HFFc6 (cell line): ENCODE results near the gene GFPT2. TPM values are rescaled to one million over a fixed set of nuclear protein-coding genes. Genes with fewer than 3 reads are reported as not detected.

Source experiments
- DNase-seq: peaks from one replicate; pipeline ENCODE4 v3.0.0-alpha.2; 2018
- H3K27ac Mint-ChIP-seq: 2 replicates; pipeline ENCODE4 v1.8.0; 2020; ENCODE audit warnings: mild to moderate bottlenecking, mixed read lengths
- H3K27me3 Mint-ChIP-seq: 2 replicates; pipeline ENCODE4 v1.8.0; 2021; ENCODE audit warnings: mild to moderate bottlenecking, moderate library complexity, mixed read lengths; ENCODE audit not compliant: insufficient read depth
- H3K36me3 Mint-ChIP-seq: 2 replicates; pipeline ENCODE4 v1.8.0; 2021; ENCODE audit warnings: low read depth, mixed read lengths
- H3K4me1 Mint-ChIP-seq: 2 replicates; pipeline ENCODE4 v1.8.0; 2020; ENCODE audit warnings: low read depth, mixed read lengths
- H3K4me3 Mint-ChIP-seq: 2 replicates; pipeline ENCODE4 v1.8.0; 2020; ENCODE audit warnings: mild to moderate bottlenecking, moderate library complexity, mixed read lengths
- H3K9me3 Mint-ChIP-seq: 2 replicates; pipeline ENCODE4 v1.8.0; 2020; ENCODE audit warnings: mild to moderate bottlenecking, mixed read lengths
- total RNA-seq, 6 experiments: library from RNA; stranded (reverse); fragmentation: NEBNext Ultra II Directional; extraction: Animal tissue kit (Norgen Biotek cat#: 25700); gene quantifications; 2 replicates in 1 of 6; 3 replicates in 5 of 6; pipeline ENCODE4 v1.2.3, GENCODE V29; 2021
- TF ChIP-seq, protein P1 (sequence below): fragments of 200-600 bp; sonication (generic); IDR thresholded peaks from 2 replicates; pipeline ENCODE4 v1.5.0; 2021; ENCODE audit warnings: antibody characterized with exemption, mild to moderate bottlenecking

Gene GFPT2
- total RNA-seq, 6 experiments from 2014 or later, result 0.54 to 3.8 (median 1.1) TPM

DNA sequence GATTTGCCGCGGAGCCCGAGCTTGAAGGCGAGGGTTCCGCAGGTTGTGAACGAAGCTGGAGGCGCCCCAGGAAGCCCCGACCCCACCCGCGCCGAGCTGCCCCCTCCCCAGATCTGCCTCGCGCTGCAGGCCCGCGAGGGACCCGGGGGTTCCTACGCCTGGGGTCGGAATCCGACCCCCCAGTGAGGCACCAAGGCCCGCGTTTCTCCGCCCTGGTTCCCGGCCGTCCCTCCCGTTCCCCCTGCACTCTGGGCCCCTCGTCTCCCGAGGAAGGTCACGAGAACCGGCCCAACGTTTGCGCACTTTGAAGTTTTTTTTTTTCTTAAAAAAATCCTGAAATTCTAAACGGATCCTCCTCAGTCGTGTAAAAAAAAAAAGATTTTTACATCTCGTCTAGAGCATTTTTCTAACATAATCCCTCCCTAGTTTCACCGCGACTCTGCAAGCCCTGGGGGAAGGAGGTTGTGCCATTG lies 880 bp upstream of the GFPT2 start:
- peak overlapping the region; percentile 71 for H3K4me3 Mint-ChIP-seq
- no peaks in the 10 kb centered on the region for H3K9me3 Mint-ChIP-seq
- H3K27me3 Mint-ChIP-seq, result peaks cover 33% of the 10 kb centered on the region
- no peaks in the 10 kb centered on the region for H3K4me1 Mint-ChIP-seq
- no peak for DNase-seq
- H3K27ac Mint-ChIP-seq, result no peak overlapping the region
- H3K36me3 Mint-ChIP-seq, result no peaks in the 10 kb centered on the region
- TF ChIP-seq, protein P1, sequence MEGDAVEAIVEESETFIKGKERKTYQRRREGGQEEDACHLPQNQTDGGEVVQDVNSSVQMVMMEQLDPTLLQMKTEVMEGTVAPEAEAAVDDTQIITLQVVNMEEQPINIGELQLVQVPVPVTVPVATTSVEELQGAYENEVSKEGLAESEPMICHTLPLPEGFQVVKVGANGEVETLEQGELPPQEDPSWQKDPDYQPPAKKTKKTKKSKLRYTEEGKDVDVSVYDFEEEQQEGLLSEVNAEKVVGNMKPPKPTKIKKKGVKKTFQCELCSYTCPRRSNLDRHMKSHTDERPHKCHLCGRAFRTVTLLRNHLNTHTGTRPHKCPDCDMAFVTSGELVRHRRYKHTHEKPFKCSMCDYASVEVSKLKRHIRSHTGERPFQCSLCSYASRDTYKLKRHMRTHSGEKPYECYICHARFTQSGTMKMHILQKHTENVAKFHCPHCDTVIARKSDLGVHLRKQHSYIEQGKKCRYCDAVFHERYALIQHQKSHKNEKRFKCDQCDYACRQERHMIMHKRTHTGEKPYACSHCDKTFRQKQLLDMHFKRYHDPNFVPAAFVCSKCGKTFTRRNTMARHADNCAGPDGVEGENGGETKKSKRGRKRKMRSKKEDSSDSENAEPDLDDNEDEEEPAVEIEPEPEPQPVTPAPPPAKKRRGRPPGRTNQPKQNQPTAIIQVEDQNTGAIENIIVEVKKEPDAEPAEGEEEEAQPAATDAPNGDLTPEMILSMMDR, result no peak

DNA sequence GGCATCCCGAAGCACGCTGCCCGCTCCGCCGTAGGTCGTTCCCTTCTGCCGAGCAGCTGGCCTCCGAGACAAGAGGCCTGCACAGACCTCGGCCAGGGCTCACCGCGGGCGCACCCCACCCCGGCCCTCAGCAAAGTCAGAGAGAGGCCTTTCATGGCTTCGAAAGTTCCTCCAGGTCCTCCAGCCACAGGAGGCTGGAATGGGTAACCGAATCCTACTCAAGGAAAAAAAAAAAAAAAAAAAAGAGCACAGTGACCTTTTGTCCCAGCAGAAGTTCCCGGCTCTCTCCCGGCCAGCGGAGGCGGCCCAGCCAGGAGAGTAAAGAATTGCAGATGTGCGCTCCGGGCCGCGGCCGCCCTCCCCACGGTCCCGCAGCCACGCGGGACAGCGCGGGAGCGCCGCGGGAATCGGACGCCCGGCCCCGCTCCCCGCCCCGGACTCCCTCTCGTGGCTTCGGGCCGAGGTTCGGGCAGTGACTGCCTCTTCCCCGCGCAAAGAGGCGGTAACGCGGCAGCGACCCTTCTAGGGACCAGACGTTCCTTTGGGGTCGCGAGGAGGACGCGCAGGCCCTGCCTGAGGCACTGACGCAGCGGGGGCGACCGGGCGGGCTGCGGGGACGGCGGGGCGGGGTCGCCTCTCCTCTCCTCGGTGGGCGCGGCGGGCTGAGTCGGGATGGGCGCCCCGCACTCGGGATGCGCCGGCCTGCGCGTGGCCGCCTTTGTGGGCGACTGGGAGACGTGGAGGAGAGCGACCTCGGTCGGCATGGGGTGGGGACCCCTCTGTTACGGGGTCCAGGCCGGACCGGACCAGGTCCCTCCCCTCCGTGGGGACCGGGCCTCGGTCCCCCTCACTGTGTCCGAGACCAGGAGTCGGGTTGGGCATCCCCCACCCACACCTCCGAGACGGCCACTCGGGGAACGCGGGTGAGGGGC lies 754 bp downstream of the GFPT2 start:
- no peak overlapping the region for H3K27ac Mint-ChIP-seq
- peak overlapping the region; percentile 70; the same call in 1 of the 2 replicates for H3K4me3 Mint-ChIP-seq
- H3K4me1 Mint-ChIP-seq, result no peaks in the 10 kb centered on the region
- TF ChIP-seq, protein P1, result no peak
- no peaks in the 10 kb centered on the region for H3K9me3 Mint-ChIP-seq
- H3K36me3 Mint-ChIP-seq, result no peaks in the 10 kb centered on the region
- H3K27me3 Mint-ChIP-seq, result peaks cover 33% of the 10 kb centered on the region
- DNase-seq, result no peak

DNA sequence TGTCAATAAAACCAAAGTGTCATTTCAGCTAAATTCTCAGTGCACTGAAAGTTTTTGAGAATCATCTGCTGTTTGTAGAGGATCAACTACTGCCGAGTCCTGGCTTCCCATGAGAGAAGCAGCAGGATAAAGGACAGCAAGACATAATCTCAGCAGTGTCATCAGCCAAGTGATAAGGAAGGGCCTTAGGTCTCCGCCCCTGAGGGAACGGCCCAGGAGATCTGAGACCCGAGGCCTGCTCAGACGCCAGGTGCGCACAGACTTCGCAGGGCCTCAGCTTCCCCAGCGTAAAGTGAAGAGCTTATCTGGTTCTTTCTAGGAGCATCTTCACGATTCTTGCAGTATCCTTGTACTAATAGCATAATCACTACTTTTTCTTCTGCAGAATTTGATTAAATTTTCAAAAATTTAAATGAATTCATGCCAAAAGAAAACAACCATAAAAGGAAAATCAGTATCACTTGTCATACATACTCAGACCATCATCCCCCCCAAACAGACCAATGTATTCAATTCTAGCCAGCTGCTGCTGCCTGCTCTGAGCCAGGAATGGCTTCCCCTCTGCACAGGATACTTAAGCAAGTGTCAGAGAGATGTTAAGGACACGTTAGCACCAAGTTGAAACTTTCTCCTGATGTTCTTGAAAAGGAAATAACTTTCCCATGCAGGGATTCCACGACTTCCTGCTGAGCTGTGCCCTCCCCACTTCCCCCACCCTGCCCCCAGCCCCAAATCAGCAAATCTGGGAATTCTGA lies 2.2 kb downstream of the GFPT2 start:
- no peak overlapping the region for H3K27ac Mint-ChIP-seq
- no peak overlapping the region for H3K4me3 Mint-ChIP-seq
- no peak for DNase-seq
- no peaks in the 10 kb centered on the region for H3K36me3 Mint-ChIP-seq
- no peaks in the 10 kb centered on the region for H3K9me3 Mint-ChIP-seq
- H3K4me1 Mint-ChIP-seq, result no peaks in the 10 kb centered on the region
- TF ChIP-seq, protein P1, result no peak
- peaks cover 28% of the 10 kb centered on the region for H3K27me3 Mint-ChIP-seq

DNA sequence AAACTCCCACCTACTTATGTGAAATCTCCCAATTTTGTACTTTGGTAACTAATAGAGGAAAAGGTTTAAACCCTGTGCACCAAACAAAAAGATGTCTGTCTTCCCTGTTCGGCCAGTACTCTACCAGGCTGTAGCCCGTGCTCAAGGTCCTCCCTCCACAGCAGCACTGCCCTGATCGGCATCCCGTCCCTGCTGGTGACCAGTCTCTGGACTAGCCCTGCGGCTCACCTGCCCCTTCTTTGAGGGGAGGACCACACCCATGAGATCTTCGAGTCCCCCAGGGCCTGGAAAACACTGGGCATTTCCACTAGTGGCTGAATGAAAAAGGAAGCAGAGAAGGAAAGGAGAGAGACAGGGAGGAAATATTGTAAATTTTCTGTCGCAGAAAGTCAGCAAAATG lies 2.8 kb downstream of the GFPT2 start:
- Mint-ChIP-seq H3K36me3 (no peaks in the 10 kb centered on the region), H3K27ac (no peak overlapping the region), H3K9me3 (no peaks in the 10 kb centered on the region), H3K27me3 (peaks cover 26% of the 10 kb centered on the region), H3K4me1 (no peaks in the 10 kb centered on the region), H3K4me3 (no peak overlapping the region)
- TF ChIP-seq, protein P1, result no peak
- DNase-seq, result no peak

DNA sequence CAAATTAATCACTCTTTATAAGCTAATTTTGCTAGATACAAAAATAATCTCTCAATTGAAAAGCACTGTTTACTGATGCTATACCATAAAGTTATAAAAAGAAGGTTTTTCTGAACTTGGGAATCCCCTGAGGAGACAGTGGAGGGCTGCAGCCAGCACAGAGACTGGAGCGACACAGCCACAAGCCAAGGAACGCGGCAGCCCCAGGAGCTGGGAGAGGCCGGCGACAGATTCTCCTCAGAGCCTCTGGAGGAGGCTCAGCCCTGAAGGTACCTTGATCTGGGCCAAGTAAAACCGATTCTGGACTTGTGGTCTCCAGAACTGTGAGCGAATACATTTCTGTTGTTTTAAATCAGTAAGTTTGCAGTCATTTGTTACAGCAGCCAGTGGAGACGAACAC lies 3.7 kb downstream of the GFPT2 start:
- no peaks in the 10 kb centered on the region for H3K36me3 Mint-ChIP-seq
- TF ChIP-seq, protein P1, result no peak
- peaks cover 23% of the 10 kb centered on the region for H3K27me3 Mint-ChIP-seq
- no peak overlapping the region for H3K4me3 Mint-ChIP-seq
- no peak overlapping the region for H3K27ac Mint-ChIP-seq
- DNase-seq, result no peak
- no peaks in the 10 kb centered on the region for H3K4me1 Mint-ChIP-seq
- H3K9me3 Mint-ChIP-seq, result no peaks in the 10 kb centered on the region
